PC-3 (cell line): Measurements from ENCODE around the gene BRD8.

ENCODE experiments used
- CTCF ChIP-seq: fragments of 300-600 bp; sonication (generic); conservative IDR thresholded peaks from 2 replicates; pipeline ENCODE4 v1.5.1; 2017; ENCODE audit warnings: antibody characterized with exemption, low read depth, mild to moderate bottlenecking, low read length
- EZH2phosphoT487 ChIP-seq: fragments of 300-600 bp; sonication (generic); IDR thresholded peaks from 2 replicates; pipeline ENCODE4 v1.6.1; 2018; ENCODE audit warnings: mild to moderate bottlenecking, antibody characterized with exemption, low read length, borderline replicate concordance

DNA sequence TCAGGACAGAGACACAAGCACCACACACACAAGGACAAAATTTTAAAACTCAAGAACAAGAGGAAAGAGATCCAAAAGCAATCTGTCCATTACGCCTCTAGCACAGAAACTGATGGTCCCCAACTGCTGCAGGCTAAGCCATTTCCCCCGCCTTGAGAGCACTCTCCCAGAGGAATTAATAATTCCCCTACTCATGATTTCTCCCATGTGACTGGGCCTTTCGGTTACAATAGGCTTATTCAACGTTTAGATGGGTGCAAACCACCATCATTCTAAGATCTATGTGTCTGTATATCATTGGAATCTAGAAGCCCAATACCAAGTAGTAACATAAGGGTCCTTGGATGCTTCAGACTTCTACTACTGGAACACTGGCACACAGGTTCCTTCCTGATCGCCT lies 18.8 kb downstream of the BRD8 start:
- TF ChIP-seq CTCF (no peak), EZH2phosphoT487 (no peak)
